Measurements from ENCODE around the gene ZNF672.
"Not testable (repeated sequence)": the region's sequence is repeated elsewhere in the genome, so short reads cannot be mapped to it uniquely, and the experiment has no call there.

Gene ZNF672

GRCh38 chr1:248857201-248857600 is 19.2 kb downstream of the ZNF672 start:
- DNase-seq, result no peak

- no peak for DNase-seq
Observed at GRCh38 chr1:248857749-248858095, 19.7 kb downstream of the ZNF672 start.

- no peak for DNase-seq
Observed at GRCh38 chr1:248858096-248858890, 20.3 kb downstream of the ZNF672 start.

GRCh38 chr1:248858891-248859889 is 21.2 kb downstream of the ZNF672 start, which contains the start of gene ZNF692:
TSS of gene ZNF692 (minus strand) at chr1:248859085. CDS start at chr1:248858309, 776 bp downstream.
- peak; percentile 97 for DNase-seq

GRCh38 chr1:248860007-248860406 is 22.0 kb downstream of the ZNF672 start:
- no peak for DNase-seq

GRCh38 chr1:248861616-248862015 is 23.6 kb downstream of the ZNF672 start:
- DNase-seq, result no peak

GRCh38 chr1:248862695-248862997 is 24.6 kb downstream of the ZNF672 start:
- DNase-seq, result no peak

- peak; percentile 81 for DNase-seq
Observed at GRCh38 chr1:248862998-248863881, 25.2 kb downstream of the ZNF672 start.

- DNase-seq, result no peak
Observed at GRCh38 chr1:248871837-248872401, 33.9 kb downstream of the ZNF672 start.

- no peak for DNase-seq
Observed at GRCh38 chr1:248872752-248873408, 34.9 kb downstream of the ZNF672 start.

GRCh38 chr1:248873409-248873992 is 35.5 kb downstream of the ZNF672 start:
- DNase-seq, result peak; percentile 90

GRCh38 chr1:248873993-248874533 is 36.0 kb downstream of the ZNF672 start:
- DNase-seq, result peak; percentile 82

GRCh38 chr1:248881261-248881660 is 43.2 kb downstream of the ZNF672 start:
- no peak for DNase-seq

- DNase-seq, result not testable (repeated sequence)
Observed at GRCh38 chr1:248882427-248882826, 44.4 kb downstream of the ZNF672 start.

GRCh38 chr1:248884632-248885295 is 46.7 kb downstream of the ZNF672 start:
- DNase-seq, result no peak

GRCh38 chr1:248885646-248886045 is 47.6 kb downstream of the ZNF672 start:
- DNase-seq, result no peak

- no peak for DNase-seq
Observed at GRCh38 chr1:248886237-248886895, 48.3 kb downstream of the ZNF672 start.

GRCh38 chr1:248889914-248890243 is 51.9 kb downstream of the ZNF672 start:
- not testable (repeated sequence) for DNase-seq

GRCh38 chr1:248890549-248891498 is 52.8 kb downstream of the ZNF672 start:
- no peak for DNase-seq

All from activated CD8-positive, alpha-beta memory T cell treated with anti-CD3 and anti-CD28 coated beads, Interleukin-2, amount 50 U/mL, for 4 hours (primary cell).